ENCODE results near the gene PES1.
"Not testable (repeated sequence)": the region's sequence is repeated elsewhere in the genome, so short reads cannot be mapped to it uniquely, and the experiment has no call there.

PES1 gene

GRCh38 chr22:30607939-30608338 is 16.2 kb upstream of the PES1 start:
- no peak for DNase-seq (ENCODE audit: low spot score)

- DNase-seq (ENCODE audit: low spot score), result no peak
These were observed 15.7 kb upstream of the PES1 start for GRCh38 chr22:30607300-30607930.

GRCh38 chr22:30606455-30607299 is 15.0 kb upstream of the PES1 start, which contains the start of gene TCN2:
Gene TCN2, plus strand, starts transcription at chr22:30607174. Its CDS starts 158 bp downstream, at chr22:30607332.
- DNase-seq (ENCODE audit: low spot score), result peak; percentile 92

GRCh38 chr22:30605449-30606110 is 13.9 kb upstream of the PES1 start:
- peak; percentile 58 for DNase-seq (ENCODE audit: low spot score)

- no peak for DNase-seq (ENCODE audit: low spot score)
These were observed 13.0 kb upstream of the PES1 start for GRCh38 chr22:30604723-30605122.

GRCh38 chr22:30603801-30604200 is 12.1 kb upstream of the PES1 start:
- DNase-seq (ENCODE audit: low spot score), result no peak

GRCh38 chr22:30602049-30602448 is 10.3 kb upstream of the PES1 start:
- no peak for DNase-seq (ENCODE audit: low spot score)

GRCh38 chr22:30601464-30601863 is 9.8 kb upstream of the PES1 start:
- no peak for DNase-seq (ENCODE audit: low spot score)

- DNase-seq (ENCODE audit: low spot score), result no peak
These were observed 9.2 kb upstream of the PES1 start for GRCh38 chr22:30600921-30601320.

GRCh38 chr22:30598986-30599385 is 7.3 kb upstream of the PES1 start:
- no peak for DNase-seq (ENCODE audit: low spot score)

GRCh38 chr22:30596886-30597285 is 5.2 kb upstream of the PES1 start:
- DNase-seq (ENCODE audit: low spot score), result no peak

- DNase-seq (ENCODE audit: low spot score), result no peak
These were observed 4.5 kb upstream of the PES1 start for GRCh38 chr22:30596199-30596598.

- DNase-seq (ENCODE audit: low spot score), result not testable (repeated sequence)
These were observed 627 bp upstream of the PES1 start for GRCh38 chr22:30592360-30592713.

- no peak for DNase-seq (ENCODE audit: low spot score)
These were observed 521 bp downstream of the PES1 start for GRCh38 chr22:30591191-30591587.

GRCh38 chr22:30586414-30586813 is 5.3 kb downstream of the PES1 start:
- no peak for DNase-seq (ENCODE audit: low spot score)

- no peak for DNase-seq (ENCODE audit: low spot score)
These were observed 7.3 kb downstream of the PES1 start for GRCh38 chr22:30584441-30584840.

GRCh38 chr22:30582788-30583545 is 8.7 kb downstream of the PES1 start:
- DNase-seq (ENCODE audit: low spot score), result peak; percentile 62

GRCh38 chr22:30582051-30582450 is 9.7 kb downstream of the PES1 start:
- DNase-seq (ENCODE audit: low spot score), result no peak

- no peak for DNase-seq (ENCODE audit: low spot score)
These were observed 10.8 kb downstream of the PES1 start for GRCh38 chr22:30580896-30581295.

- DNase-seq (ENCODE audit: low spot score), result no peak
These were observed 13.2 kb downstream of the PES1 start for GRCh38 chr22:30578481-30578880.

GRCh38 chr22:30575859-30576258 is 15.9 kb downstream of the PES1 start:
- DNase-seq (ENCODE audit: low spot score), result no peak

- no peak for DNase-seq (ENCODE audit: low spot score)
These were observed 16.6 kb downstream of the PES1 start for GRCh38 chr22:30574997-30575671.

All from ecto neural progenitor cell (in vitro differentiated cells).